ENCODE measurements around the gene SUPT4H1.

Gene SUPT4H1

GRCh38 chr17:58302919-58303585 is 48.9 kb downstream of the SUPT4H1 start:
- no peak for DNase-seq

GRCh38 chr17:58302171-58302918 is 49.7 kb downstream of the SUPT4H1 start:
- DNase-seq = no peak

GRCh38 chr17:58301504-58302150 is 50.4 kb downstream of the SUPT4H1 start:
- DNase-seq = no peak

- DNase-seq = no peak
Observed at GRCh38 chr17:58300336-58300735, 51.7 kb downstream of the SUPT4H1 start.
